Measurements from ENCODE around the gene PRMT7.

The PRMT7 gene

DNA sequence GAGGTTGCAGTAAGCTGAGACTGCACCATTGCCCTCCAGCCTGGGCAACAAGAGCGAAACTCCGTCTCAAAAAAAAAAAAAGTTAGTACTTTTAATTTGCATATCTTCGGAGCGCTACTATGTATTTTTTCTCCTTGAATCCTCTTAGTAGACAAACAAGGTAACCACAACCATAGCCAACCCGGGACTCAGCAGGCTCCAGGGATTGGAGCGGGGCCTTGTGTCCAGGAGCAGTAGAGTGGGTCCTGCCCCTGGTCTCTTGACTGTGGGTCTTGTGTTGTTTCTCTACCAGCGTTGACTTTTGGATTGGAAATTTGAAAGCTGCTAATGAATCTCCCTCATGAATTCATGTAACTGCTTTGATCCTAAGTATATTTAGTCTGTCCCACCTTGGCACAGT is 32.3 kb downstream of the PRMT7 start:
- Histone ChIP-seq H3K27me3 (ENCODE audit: insufficient read depth, low read length, poor library complexity, severe bottlenecking) (no peaks in the 10 kb centered on the region), H3K9me3 (ENCODE audit: insufficient read depth, low read depth, low read length) (no peaks in the 10 kb centered on the region), H3F3A (ENCODE audit: low read depth) (no peaks in the 10 kb centered on the region), H3K9ac (ENCODE audit: low read depth, low read length, poor library complexity, severe bottlenecking) (no peak overlapping the region), H2AFZ (ENCODE audit: low read length) (no peak overlapping the region), H3K9me2 (replicated peaks; ENCODE audit: low read depth, low read length) (no peaks in the 10 kb centered on the region), H3K36me3 (ENCODE audit: insufficient read depth, low read length) (peaks cover 35% of the 10 kb centered on the region; the same call in 1 of the 2 replicates), H3K79me2 (ENCODE audit: insufficient read depth, low read length) (no peaks in the 10 kb centered on the region), H3K4me2 (ENCODE audit: low read depth, low read length, poor library complexity, severe bottlenecking) (no peak overlapping the region), H4K20me1 (ENCODE audit: insufficient read depth, low read length, poor library complexity, severe bottlenecking) (no peaks in the 10 kb centered on the region), H3K4me3 (ENCODE audit: low read length, poor library complexity, severe bottlenecking) (no peak overlapping the region), H3K4me1 (ENCODE audit: insufficient read depth, low read length, poor library complexity, severe bottlenecking) (peaks cover 39% of the 10 kb centered on the region)
- no peak for TF ChIP-seq EZH2phosphoT487 (IDR thresholded peaks at IDR 0.05; ENCODE audit: borderline replicate concordance)
- TF ChIP-seq, protein P1, sequence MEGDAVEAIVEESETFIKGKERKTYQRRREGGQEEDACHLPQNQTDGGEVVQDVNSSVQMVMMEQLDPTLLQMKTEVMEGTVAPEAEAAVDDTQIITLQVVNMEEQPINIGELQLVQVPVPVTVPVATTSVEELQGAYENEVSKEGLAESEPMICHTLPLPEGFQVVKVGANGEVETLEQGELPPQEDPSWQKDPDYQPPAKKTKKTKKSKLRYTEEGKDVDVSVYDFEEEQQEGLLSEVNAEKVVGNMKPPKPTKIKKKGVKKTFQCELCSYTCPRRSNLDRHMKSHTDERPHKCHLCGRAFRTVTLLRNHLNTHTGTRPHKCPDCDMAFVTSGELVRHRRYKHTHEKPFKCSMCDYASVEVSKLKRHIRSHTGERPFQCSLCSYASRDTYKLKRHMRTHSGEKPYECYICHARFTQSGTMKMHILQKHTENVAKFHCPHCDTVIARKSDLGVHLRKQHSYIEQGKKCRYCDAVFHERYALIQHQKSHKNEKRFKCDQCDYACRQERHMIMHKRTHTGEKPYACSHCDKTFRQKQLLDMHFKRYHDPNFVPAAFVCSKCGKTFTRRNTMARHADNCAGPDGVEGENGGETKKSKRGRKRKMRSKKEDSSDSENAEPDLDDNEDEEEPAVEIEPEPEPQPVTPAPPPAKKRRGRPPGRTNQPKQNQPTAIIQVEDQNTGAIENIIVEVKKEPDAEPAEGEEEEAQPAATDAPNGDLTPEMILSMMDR (conservative IDR thresholded peaks at IDR 0.05; ENCODE audit: low read length): no peak

DNA sequence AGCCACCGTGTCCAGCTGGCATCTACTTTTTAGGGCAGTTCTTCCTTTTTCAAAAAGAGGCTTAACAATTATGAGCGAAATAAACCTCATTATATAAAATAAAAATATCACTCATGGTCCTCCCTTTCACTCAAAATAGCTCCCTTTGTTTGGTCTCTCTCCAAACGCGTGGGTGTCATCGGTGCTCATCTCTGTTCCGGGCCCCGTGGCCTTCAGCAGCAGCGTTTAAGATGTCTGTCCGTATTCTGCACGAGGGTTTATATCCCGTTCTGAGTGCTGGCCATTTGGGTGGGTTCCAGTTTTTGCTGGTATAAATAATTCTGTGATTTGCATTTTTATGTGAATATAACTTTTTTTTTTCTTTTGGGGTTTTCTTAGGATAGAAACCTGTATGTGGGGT is 33.4 kb downstream of the PRMT7 start:
- no peak overlapping the region for H3K9ac ChIP-seq (ENCODE audit: low read depth, low read length, poor library complexity, severe bottlenecking)
- no peak overlapping the region for H2AFZ ChIP-seq (ENCODE audit: low read length)
- H3K9me3 ChIP-seq (ENCODE audit: insufficient read depth, low read depth, low read length): no peaks in the 10 kb centered on the region
- no peaks in the 10 kb centered on the region for H3K9me2 ChIP-seq (replicated peaks; ENCODE audit: low read depth, low read length)
- no peak overlapping the region for H3K4me2 ChIP-seq (ENCODE audit: low read depth, low read length, poor library complexity, severe bottlenecking)
- TF ChIP-seq, protein P1 (conservative IDR thresholded peaks at IDR 0.05; ENCODE audit: low read length): no peak
- no peak for TF ChIP-seq EZH2phosphoT487 (IDR thresholded peaks at IDR 0.05; ENCODE audit: borderline replicate concordance)
- peaks cover 31% of the 10 kb centered on the region; the same call in 1 of the 2 replicates for H3K36me3 ChIP-seq (ENCODE audit: insufficient read depth, low read length)
- peaks cover 42% of the 10 kb centered on the region for H3K4me1 ChIP-seq (ENCODE audit: insufficient read depth, low read length, poor library complexity, severe bottlenecking)
- H3K27me3 ChIP-seq (ENCODE audit: insufficient read depth, low read length, poor library complexity, severe bottlenecking): no peaks in the 10 kb centered on the region
- H3F3A ChIP-seq (ENCODE audit: low read depth): no peaks in the 10 kb centered on the region
- H3K79me2 ChIP-seq (ENCODE audit: insufficient read depth, low read length): no peaks in the 10 kb centered on the region
- H4K20me1 ChIP-seq (ENCODE audit: insufficient read depth, low read length, poor library complexity, severe bottlenecking): no peaks in the 10 kb centered on the region
- H3K4me3 ChIP-seq (ENCODE audit: low read length, poor library complexity, severe bottlenecking): no peak overlapping the region

DNA sequence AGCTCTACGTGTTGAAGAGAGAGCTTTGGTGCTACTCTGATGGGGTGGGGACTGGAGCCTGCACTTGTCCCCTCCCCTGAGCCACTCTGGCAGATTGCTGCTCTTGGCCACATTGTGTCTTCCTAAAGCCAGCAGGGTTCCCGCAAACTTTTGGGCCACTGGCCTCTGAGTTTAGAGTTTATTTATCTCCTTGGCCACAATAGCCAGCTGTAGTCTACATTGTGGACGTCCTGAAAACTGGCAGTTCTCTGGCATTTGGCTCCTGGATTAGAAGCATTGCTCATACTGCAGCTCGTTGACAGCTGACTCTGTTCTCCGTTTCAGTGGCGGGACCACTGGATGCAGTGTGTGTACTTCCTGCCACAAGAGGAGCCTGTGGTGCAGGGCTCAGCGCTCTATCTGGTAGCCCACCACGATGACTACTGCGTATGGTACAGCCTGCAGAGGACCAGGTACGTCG is 34.6 kb downstream of the PRMT7 start:
- TF ChIP-seq, protein P1 (conservative IDR thresholded peaks at IDR 0.05; ENCODE audit: low read length): no peak
- no peak for TF ChIP-seq EZH2phosphoT487 (IDR thresholded peaks at IDR 0.05; ENCODE audit: borderline replicate concordance)
- no peaks in the 10 kb centered on the region for H3K9me2 ChIP-seq (replicated peaks; ENCODE audit: low read depth, low read length)
- no peaks in the 10 kb centered on the region for H3F3A ChIP-seq (ENCODE audit: low read depth)
- no peaks in the 10 kb centered on the region for H3K27me3 ChIP-seq (ENCODE audit: insufficient read depth, low read length, poor library complexity, severe bottlenecking)
- no peaks in the 10 kb centered on the region for H4K20me1 ChIP-seq (ENCODE audit: insufficient read depth, low read length, poor library complexity, severe bottlenecking)
- H2AFZ ChIP-seq (ENCODE audit: low read length): no peak overlapping the region
- H3K36me3 ChIP-seq (ENCODE audit: insufficient read depth, low read length): peaks cover 31% of the 10 kb centered on the region; the same call in 1 of the 2 replicates
- H3K4me2 ChIP-seq (ENCODE audit: low read depth, low read length, poor library complexity, severe bottlenecking): peak overlapping the region; percentile 25
- H3K4me1 ChIP-seq (ENCODE audit: insufficient read depth, low read length, poor library complexity, severe bottlenecking): peaks cover 42% of the 10 kb centered on the region
- H3K9me3 ChIP-seq (ENCODE audit: insufficient read depth, low read depth, low read length): no peaks in the 10 kb centered on the region
- H3K9ac ChIP-seq (ENCODE audit: low read depth, low read length, poor library complexity, severe bottlenecking): no peak overlapping the region
- H3K79me2 ChIP-seq (ENCODE audit: insufficient read depth, low read length): no peaks in the 10 kb centered on the region
- H3K4me3 ChIP-seq (ENCODE audit: low read length, poor library complexity, severe bottlenecking): no peak overlapping the region
